GM19239 (cell line): ENCODE data around the gene SCAPER.
"Not testable (repeated sequence)": the region's sequence is repeated elsewhere in the genome, so short reads cannot be mapped to it uniquely, and the experiment has no call there.

ENCODE experiments used
- DNase-seq: peaks from one replicate; pipeline ENCODE4 v3.0.0; 2011; ENCODE audit warnings: low spot score; ENCODE audit not compliant: insufficient read length
- FAIRE-seq: peaks from 2 replicates; lab custom pipeline; 2011; peaks lifted over from hg19 to GRCh38; lab: Jason Lieb, UNC

The SCAPER gene

GRCh38 chr15:76912430-76912829 is 7.3 kb upstream of the SCAPER start:
- DNase-seq (no peak), FAIRE-seq (no peak)

- DNase-seq: no peak
- no peak for FAIRE-seq
Observed at GRCh38 chr15:76905855-76906254, 715 bp upstream of the SCAPER start.

- no peak for DNase-seq
- FAIRE-seq: peak; percentile 31
Observed at GRCh38 chr15:76904461-76905012, 603 bp downstream of the SCAPER start.

GRCh38 chr15:76903251-76903681 is 1.9 kb downstream of the SCAPER start:
- FAIRE-seq (no peak), DNase-seq (no peak)

GRCh38 chr15:76901965-76902364 is 3.2 kb downstream of the SCAPER start:
- FAIRE-seq: no peak
- no peak for DNase-seq

- not testable (repeated sequence) for DNase-seq, FAIRE-seq
Observed at GRCh38 chr15:76899931-76900310, 5.2 kb downstream of the SCAPER start.

- not testable (repeated sequence) for FAIRE-seq, DNase-seq
Observed at GRCh38 chr15:76899176-76899930, 5.8 kb downstream of the SCAPER start.

- FAIRE-seq: no peak
- DNase-seq: no peak
Observed at GRCh38 chr15:76898102-76898501, 7.0 kb downstream of the SCAPER start.

- FAIRE-seq (no peak), DNase-seq (no peak)
Observed at GRCh38 chr15:76894174-76894573, 11.0 kb downstream of the SCAPER start.

GRCh38 chr15:76892836-76893235 is 12.3 kb downstream of the SCAPER start:
- FAIRE-seq, DNase-seq: not testable (repeated sequence)

GRCh38 chr15:76887280-76888141 is 17.6 kb downstream of the SCAPER start:
- not testable (repeated sequence) for FAIRE-seq, DNase-seq

GRCh38 chr15:76885212-76885611 is 19.9 kb downstream of the SCAPER start:
- DNase-seq (no peak), FAIRE-seq (no peak)

- DNase-seq: no peak
- no peak for FAIRE-seq
Observed at GRCh38 chr15:76875911-76876310, 29.2 kb downstream of the SCAPER start.

GRCh38 chr15:76873066-76873465 is 32.1 kb downstream of the SCAPER start:
- not testable (repeated sequence) for DNase-seq, FAIRE-seq

GRCh38 chr15:76871930-76872329 is 33.2 kb downstream of the SCAPER start:
- no peak for FAIRE-seq
- no peak for DNase-seq

- FAIRE-seq: no peak
- DNase-seq: no peak
Observed at GRCh38 chr15:76868740-76869139, 36.4 kb downstream of the SCAPER start.

- no peak for DNase-seq
Observed at GRCh38 chr15:76866716-76867321, 38.3 kb downstream of the SCAPER start.

GRCh38 chr15:76866008-76866407 is 39.1 kb downstream of the SCAPER start:
- FAIRE-seq (no peak), DNase-seq (no peak)

More at GRCh38 chr15:76866716-76867321, 38.3 kb downstream of the SCAPER start:
- no peak for FAIRE-seq

- peak; percentile 40 for FAIRE-seq
- no peak for DNase-seq
Observed at GRCh38 chr15:76865548-76865991, 39.6 kb downstream of the SCAPER start.

- DNase-seq: no peak
- FAIRE-seq: no peak
Observed at GRCh38 chr15:76864586-76864985, 40.6 kb downstream of the SCAPER start.
